Dermis microvascular lymphatic vessel endothelial cell (primary cell): ENCODE results near the gene PLD6. TPM values are rescaled to one million over a fixed set of nuclear protein-coding genes. Genes with fewer than 3 reads are reported as not detected.
A peak's percentile ranks its signal among the peaks of the same experiment; 100 is the strongest.

Experiments used
- DNase-seq, 2 donors: peaks; one replicate each; pipeline versions ENCODE4 v3.0.0 to v3.0.0-alpha.2; 2010; ENCODE audit warnings: low read depth in 2 of 2
- total RNA-seq: library from RNA; depleted of rRNA; stranded (reverse); fragments of >200 nt; gene quantifications from 2 replicates; pipeline ENCODE4 v1.2.1, GENCODE V29; 2014

The PLD6 gene
- total RNA-seq, 1 donor from 2014 or later: 0.90 TPM

- no peak for DNase-seq
Measured at GRCh38 chr17:17156107-17156506, 50.0 kb downstream of the PLD6 start.

DNA sequence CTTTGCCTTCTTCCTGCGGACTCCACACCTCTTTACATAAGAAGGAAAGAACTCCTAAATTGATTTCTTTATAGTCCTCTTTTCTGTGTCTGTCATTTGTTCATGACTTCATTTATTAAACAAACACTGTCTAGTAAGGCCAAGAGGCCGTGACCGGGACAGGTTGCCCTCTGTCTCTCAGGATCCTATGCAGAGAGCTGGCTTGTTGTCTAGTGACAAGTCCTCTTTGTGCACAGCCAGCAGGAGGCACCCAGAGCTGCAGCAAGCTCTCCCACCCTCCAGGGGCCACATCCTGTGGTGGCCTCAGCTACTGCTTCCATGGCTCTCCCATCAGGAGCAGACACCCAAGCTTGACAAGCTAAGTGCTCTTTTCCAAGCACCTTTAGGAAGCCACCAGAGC, 50.6 kb downstream of the PLD6 start:
- no peak for DNase-seq

- DNase-seq: no peak
Measured at GRCh38 chr17:17154981-17155380, 51.2 kb downstream of the PLD6 start.

DNA sequence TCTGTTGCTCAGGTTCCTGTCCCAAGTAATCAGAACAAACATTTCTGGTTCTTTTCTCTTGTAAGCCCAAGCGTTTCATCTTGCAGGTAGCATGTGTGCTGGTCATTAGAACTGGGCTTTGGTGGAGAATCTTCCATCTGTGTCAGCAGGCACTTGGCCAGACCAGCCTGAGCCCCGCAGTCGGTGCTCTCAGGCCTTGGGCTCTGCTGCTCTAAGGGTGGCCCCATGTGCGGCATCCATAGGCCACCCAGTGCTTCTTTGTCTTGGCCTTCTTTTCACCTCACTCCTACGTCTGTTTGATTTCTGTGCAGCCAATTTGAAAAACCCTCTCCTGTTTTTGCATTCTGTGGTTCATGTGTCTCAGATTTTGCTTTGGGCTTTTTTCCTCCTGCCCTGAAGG, 51.6 kb downstream of the PLD6 start:
- DNase-seq: no peak

- no peak for DNase-seq
Measured at GRCh38 chr17:17153709-17154108, 52.4 kb downstream of the PLD6 start.

DNA sequence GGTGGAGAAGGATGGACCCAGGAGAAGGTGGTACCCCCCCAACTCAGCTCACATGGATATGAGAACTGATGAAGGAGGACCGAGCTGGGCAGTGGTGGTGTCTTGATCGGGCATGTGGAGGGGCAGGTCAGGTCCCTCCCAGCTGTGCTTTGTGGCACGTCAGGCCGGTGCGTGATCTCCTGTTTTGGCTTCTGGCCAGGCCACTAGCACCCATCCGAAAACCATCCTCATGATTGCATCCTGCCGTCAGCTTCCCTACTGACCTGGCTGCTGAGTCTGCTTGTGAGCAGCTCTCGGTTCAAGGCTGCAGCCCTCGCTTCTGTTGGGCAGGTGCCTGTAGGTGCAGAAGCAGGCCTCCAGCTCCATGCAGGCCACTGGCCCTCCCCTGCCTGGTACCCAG, 53.1 kb downstream of the PLD6 start:
- no peak for DNase-seq

DNA sequence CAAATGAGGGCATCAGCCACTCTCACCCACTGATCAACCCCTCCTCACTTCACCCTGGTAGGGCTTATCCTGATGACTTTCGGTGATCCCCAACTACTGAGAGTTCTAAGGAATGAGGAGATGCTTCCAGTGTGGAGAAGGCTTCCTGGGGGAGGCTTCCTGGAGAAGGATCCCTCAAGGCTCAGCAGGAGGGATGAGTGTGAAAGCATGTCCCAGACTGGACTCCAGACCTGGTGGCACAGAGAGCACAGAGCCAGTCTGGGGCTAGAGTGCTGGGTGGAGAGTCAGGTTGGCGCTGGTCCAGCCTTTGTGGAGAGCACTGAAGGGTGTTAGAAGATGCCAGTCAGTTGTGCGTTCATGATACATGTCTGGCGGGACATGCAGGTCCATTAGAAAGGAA, 53.7 kb downstream of the PLD6 start:
- peak in 1 of 2 donors; percentile 29 for DNase-seq

DNA sequence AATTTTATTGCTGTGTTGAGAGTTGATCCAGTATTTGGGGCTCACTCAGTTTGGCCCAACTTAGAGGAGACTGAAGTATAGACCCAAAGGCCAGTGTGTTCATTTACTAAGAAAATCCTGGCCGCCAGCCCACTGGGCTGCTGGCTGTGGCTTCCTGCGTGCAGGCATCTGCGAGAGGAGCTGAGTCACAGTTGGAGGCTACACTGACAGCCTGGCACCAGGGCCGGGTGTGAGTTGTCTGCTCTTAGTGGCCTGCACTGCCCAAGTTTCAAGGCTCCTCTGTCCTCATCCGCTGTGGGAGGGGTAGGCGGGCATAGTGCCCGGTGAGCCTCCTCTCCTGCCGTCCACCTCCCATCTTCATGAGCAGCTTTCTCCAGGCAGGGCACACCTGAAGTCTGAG, 54.2 kb downstream of the PLD6 start:
- DNase-seq: peak; percentile 64 to 93

GRCh38 chr17:17151541-17151940, 54.6 kb downstream of the PLD6 start:
- DNase-seq: peak in 1 of 2 donors; percentile 23

- DNase-seq: peak in 1 of 2 donors; percentile 74
Measured at GRCh38 chr17:17151055-17151454, 55.1 kb downstream of the PLD6 start.

Other genes with a start within 250 kb of the PLD6 start
- gene TNFRSF13B, start 234.2 kb downstream of the PLD6 start, total RNA-seq: not detected in 2 replicates
- gene MPRIP, start 163.9 kb downstream of the PLD6 start, total RNA-seq: 79.0 and 86.3 TPM in 2 replicates
- gene FLCN, start 30.8 kb upstream of the PLD6 start, total RNA-seq: 38.8 and 84.6 TPM in 2 replicates
- gene COPS3, start 74.9 kb upstream of the PLD6 start, total RNA-seq: 80.4 and 83.1 TPM in 2 replicates
- 1.8 and 4.2 TPM in 2 replicates for gene NT5M, start 97.0 kb upstream of the PLD6 start, total RNA-seq